ENCODE measurements around the gene FOXJ3. TPM values are rescaled to one million over a fixed set of nuclear protein-coding genes. Genes with fewer than 3 reads are reported as not detected.

The FOXJ3 gene
- total RNA-seq, 3 donors from 2014 or later = 52.6 to 82.7 (median 57.7) TPM

- no peak for DNase-seq (ENCODE audit: low spot score in 2 of 2)
- no peak overlapping the region for H3K27ac ChIP-seq
- H3K4me3 ChIP-seq = no peak overlapping the region
- no peaks in the 10 kb centered on the region for H3K9me3 ChIP-seq
- intact Hi-C loops (cut with DNase I; ENCODE audit: low total_unique reads) = no loop called here
- H3K4me1 ChIP-seq = no peaks in the 10 kb centered on the region
- TF ChIP-seq POLR2A (IDR thresholded peaks at IDR 0.05) (no peak), POLR2AphosphoS5 (IDR thresholded peaks at IDR 0.05) (no peak)
- TF ChIP-seq, protein P1, sequence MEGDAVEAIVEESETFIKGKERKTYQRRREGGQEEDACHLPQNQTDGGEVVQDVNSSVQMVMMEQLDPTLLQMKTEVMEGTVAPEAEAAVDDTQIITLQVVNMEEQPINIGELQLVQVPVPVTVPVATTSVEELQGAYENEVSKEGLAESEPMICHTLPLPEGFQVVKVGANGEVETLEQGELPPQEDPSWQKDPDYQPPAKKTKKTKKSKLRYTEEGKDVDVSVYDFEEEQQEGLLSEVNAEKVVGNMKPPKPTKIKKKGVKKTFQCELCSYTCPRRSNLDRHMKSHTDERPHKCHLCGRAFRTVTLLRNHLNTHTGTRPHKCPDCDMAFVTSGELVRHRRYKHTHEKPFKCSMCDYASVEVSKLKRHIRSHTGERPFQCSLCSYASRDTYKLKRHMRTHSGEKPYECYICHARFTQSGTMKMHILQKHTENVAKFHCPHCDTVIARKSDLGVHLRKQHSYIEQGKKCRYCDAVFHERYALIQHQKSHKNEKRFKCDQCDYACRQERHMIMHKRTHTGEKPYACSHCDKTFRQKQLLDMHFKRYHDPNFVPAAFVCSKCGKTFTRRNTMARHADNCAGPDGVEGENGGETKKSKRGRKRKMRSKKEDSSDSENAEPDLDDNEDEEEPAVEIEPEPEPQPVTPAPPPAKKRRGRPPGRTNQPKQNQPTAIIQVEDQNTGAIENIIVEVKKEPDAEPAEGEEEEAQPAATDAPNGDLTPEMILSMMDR (IDR thresholded peaks at IDR 0.05) = no peak
- no peaks in the 10 kb centered on the region for H3K36me3 ChIP-seq
- no peaks in the 10 kb centered on the region for H3K27me3 ChIP-seq
Measured at GRCh38 chr1:42128964-42129363, 206.1 kb downstream of the FOXJ3 start.

- DNase-seq (ENCODE audit: low spot score in 2 of 2) = no peak
- Histone ChIP-seq H3K27me3 (no peaks in the 10 kb centered on the region), H3K9me3 (no peaks in the 10 kb centered on the region), H3K27ac (no peak overlapping the region), H3K4me3 (no peak overlapping the region), H3K4me1 (no peaks in the 10 kb centered on the region), H3K36me3 (no peaks in the 10 kb centered on the region)
- TF ChIP-seq, protein P1 (IDR thresholded peaks at IDR 0.05) = no peak
- TF ChIP-seq POLR2A (IDR thresholded peaks at IDR 0.05) (no peak), POLR2AphosphoS5 (IDR thresholded peaks at IDR 0.05) (no peak)
- intact Hi-C loops (cut with DNase I; ENCODE audit: low total_unique reads) = no loop called here
Measured at GRCh38 chr1:42128499-42128898, 206.5 kb downstream of the FOXJ3 start.

DNA sequence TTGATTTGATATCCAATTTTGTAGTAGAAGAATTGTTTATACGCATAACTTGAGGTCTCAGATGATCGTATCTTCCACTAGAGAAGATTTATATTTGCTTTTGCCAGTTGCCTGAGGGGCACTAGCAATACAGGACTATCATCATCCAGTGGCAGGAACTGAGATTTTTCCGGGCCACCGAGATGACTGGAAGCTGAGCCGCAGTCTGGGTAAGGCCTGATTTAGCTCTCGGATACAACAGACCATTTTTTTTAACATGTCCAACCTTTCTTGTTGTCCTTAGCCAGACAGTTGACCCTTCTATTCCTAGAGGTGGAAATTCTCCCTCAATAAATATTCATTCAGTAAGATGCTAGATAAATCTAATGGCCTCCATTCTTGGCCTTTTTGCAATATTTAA is 207.3 kb downstream of the FOXJ3 start:
- intact Hi-C loops (cut with DNase I; ENCODE audit: low total_unique reads) = no loop called here
- Histone ChIP-seq H3K27me3 (no peaks in the 10 kb centered on the region), H3K4me3 (no peak overlapping the region), H3K36me3 (no peaks in the 10 kb centered on the region), H3K4me1 (no peaks in the 10 kb centered on the region), H3K27ac (no peak overlapping the region), H3K9me3 (no peaks in the 10 kb centered on the region)
- no peak for DNase-seq (ENCODE audit: low spot score in 2 of 2)
- no peak for TF ChIP-seq POLR2A (IDR thresholded peaks at IDR 0.05)
- TF ChIP-seq, protein P1 (IDR thresholded peaks at IDR 0.05) = no peak

Other genes with a start within 250 kb of the FOXJ3 start
- gene GUCA2B, start 181.8 kb downstream of the FOXJ3 start, total RNA-seq = not detected
- 1 to 10 TPM in 1 of 3 donors, not detected in 2; 8.8 TPM for gene GUCA2A, start 170.5 kb downstream of the FOXJ3 start, total RNA-seq
- under 1 TPM; 0.32 to 0.73 (median 0.66) TPM for gene RIMKLA, start 45.6 kb upstream of the FOXJ3 start, total RNA-seq
- 1 to 10 TPM; 1.3 to 4.6 (median 3.8) TPM for gene ZMYND12, start 120.8 kb upstream of the FOXJ3 start, total RNA-seq
- gene PPCS, start 121.3 kb upstream of the FOXJ3 start, total RNA-seq = 10 to 100 TPM; 67.8 to 89.3 (median 77.0) TPM
- gene CCDC30, start 128.1 kb upstream of the FOXJ3 start, total RNA-seq = 10 to 100 TPM in 2 of 3 donors, 1 to 10 TPM in 1; 3.4 to 15.4 (median 14.0) TPM

Measured in breast epithelium (tissue), 4 donors.